IPS-20b (cell line): ENCODE measurements around the gene SEC23A.

Experiments
- H3K27ac ChIP-seq: one replicate; pipeline ENCODE4 v1.5.1; 2013; ENCODE audit warnings: low read length
- H3K27me3 ChIP-seq: 2 replicates; pipeline ENCODE4 v1.6.1; 2013; ENCODE audit warnings: mild to moderate bottlenecking, low read length, inconsistent platforms; ENCODE audit not compliant: insufficient read depth
- H3K36me3 ChIP-seq: 2 replicates; pipeline ENCODE4 v1.6.1; 2013; ENCODE audit warnings: low read depth, mild to moderate bottlenecking, inconsistent platforms, low read length, moderate library complexity; ENCODE audit not compliant: insufficient read depth
- H3K4me1 ChIP-seq: 2 replicates; pipeline ENCODE4 v1.6.1; 2013; ENCODE audit warnings: mild to moderate bottlenecking, control low read depth, inconsistent platforms, low read length, moderate library complexity; ENCODE audit not compliant: insufficient read depth
- H3K4me3 ChIP-seq: 2 replicates; pipeline ENCODE4 v1.5.1; 2013; ENCODE audit warnings: mild to moderate bottlenecking, low read length, inconsistent platforms
- H3K9ac ChIP-seq: 2 replicates; pipeline ENCODE4 v1.6.1; 2013; ENCODE audit warnings: low read depth, mild to moderate bottlenecking, inconsistent platforms, low read length, moderate library complexity
- H3K9me3 ChIP-seq: 2 replicates; pipeline ENCODE4 v1.6.1; 2013; ENCODE audit warnings: mild to moderate bottlenecking, low read depth, low read length, inconsistent platforms; ENCODE audit not compliant: insufficient read depth

Gene SEC23A

DNA sequence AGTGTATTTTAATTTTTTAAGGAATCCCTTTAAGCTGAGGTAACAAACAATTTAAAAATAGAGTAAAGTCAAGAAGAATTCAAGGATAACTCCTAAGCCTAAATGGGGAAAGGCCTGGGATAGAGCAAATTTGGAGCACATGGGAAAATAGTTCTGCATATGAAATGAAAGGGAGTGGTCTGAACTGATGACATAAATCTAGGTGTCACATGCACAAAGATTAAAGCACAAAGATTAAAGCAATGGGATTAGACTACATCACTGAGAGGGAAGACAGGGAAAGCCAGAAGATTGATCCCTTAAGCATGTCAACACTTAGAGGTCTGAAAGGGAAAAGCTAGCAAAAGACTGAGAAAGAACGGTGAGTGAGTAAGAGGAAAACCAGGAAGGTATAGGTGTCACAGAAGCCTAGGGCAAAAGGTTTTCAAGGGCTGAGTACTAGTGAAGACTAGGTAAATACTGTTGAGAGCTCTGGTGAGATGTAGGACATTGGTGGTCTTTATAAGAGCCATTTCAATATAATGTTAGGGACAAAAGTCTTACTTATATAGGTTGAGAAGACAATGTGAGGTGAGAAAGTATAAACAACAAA lies 59.6 kb downstream of the SEC23A start:
- Histone ChIP-seq H3K27ac (no peak overlapping the region), H3K9ac (no peak overlapping the region), H3K4me3 (no peak overlapping the region), H3K9me3 (no peaks in the 10 kb centered on the region), H3K4me1 (no peaks in the 10 kb centered on the region), H3K36me3 (peaks cover 79% of the 10 kb centered on the region), H3K27me3 (no peaks in the 10 kb centered on the region)

DNA sequence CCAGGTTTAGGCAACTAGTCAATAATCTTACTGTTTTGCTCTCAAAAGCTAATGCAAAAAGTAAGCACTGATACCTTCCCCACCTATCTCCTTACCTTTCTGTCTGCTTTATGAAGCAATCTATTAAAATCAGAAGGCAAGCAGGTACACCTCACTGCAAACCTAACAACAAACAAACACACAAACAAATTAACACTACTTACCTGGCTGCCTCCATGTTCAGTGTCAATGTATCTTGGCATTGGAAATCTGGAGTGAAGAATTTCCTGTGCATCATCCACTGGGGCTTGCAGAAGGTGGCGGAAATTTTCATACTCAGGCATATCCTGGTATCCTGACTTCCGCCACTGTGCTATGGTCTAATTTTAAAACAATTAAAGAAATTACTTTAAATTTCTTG lies 62.5 kb downstream of the SEC23A start:
- Histone ChIP-seq H3K36me3 (peaks cover 80% of the 10 kb centered on the region), H3K9ac (no peak overlapping the region), H3K4me1 (no peaks in the 10 kb centered on the region), H3K27ac (no peak overlapping the region), H3K27me3 (no peaks in the 10 kb centered on the region), H3K4me3 (no peak overlapping the region), H3K9me3 (no peaks in the 10 kb centered on the region)

DNA sequence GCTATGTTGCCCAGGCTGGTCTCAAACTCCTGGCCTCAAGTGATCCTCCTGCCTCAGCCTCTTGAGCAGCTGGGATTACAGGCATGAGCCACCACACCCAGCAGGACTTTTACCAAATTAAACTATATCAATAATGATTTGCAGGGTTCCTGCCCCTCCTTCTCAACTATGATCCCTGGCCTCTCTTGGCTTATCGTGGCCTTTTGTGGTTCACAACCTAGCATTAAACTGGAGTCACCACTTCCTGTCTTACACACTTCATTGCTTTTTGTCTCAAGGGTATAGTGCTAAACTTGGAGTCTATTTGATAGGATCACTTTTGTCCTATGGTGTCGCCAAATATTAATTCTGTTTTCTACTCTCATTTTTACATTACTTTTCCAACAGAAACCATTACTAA lies 64.5 kb downstream of the SEC23A start:
- Histone ChIP-seq H3K9me3 (no peaks in the 10 kb centered on the region), H3K4me3 (no peak overlapping the region), H3K9ac (no peak overlapping the region), H3K27me3 (no peaks in the 10 kb centered on the region), H3K4me1 (no peaks in the 10 kb centered on the region), H3K36me3 (peaks cover 76% of the 10 kb centered on the region), H3K27ac (no peak overlapping the region)

DNA sequence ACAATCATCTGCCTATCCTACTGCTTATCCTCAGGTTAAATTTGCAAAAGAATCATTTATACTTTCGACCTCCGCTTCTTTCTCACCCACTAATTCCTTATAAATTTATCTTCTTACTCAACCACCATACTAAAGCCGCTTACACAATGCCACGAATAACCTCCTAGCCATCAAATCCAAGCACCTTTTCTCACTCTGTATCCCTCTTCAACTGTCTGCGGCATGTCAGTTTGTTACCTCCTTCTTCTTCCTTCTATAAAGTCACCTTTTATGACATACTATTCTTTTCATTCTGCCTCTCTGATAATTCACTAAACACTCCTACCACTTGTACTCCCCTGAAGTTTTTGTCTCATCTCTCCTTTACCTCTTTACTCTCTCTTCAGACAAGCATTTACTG lies 66.3 kb downstream of the SEC23A start:
- Histone ChIP-seq H3K36me3 (peaks cover 82% of the 10 kb centered on the region), H3K4me3 (no peak overlapping the region), H3K9ac (no peak overlapping the region), H3K27ac (no peak overlapping the region), H3K27me3 (no peaks in the 10 kb centered on the region), H3K4me1 (no peaks in the 10 kb centered on the region), H3K9me3 (no peaks in the 10 kb centered on the region)

DNA sequence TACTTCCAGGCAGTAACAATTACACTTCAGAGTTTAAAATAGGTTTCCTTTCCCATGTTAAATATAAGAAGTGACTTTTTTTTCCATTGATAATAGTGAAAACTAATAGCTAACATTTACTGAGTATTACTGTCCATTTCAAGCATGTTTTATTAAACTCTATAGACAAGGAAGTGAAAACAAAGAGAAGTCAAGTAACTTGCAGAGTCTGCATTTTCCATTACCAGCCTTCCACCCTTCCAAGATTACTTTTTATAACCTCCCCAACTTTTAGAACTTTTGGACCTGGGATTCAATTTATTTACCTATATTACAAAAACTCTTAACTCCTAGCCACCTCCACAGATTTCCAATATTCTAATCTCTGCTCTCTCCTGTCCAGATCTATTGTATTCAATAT lies 67.7 kb downstream of the SEC23A start:
- no peak overlapping the region for H3K27ac ChIP-seq
- no peak overlapping the region for H3K9ac ChIP-seq
- H3K4me1 ChIP-seq: no peaks in the 10 kb centered on the region
- no peak overlapping the region for H3K4me3 ChIP-seq
- peaks cover 87% of the 10 kb centered on the region for H3K36me3 ChIP-seq
- H3K9me3 ChIP-seq: no peaks in the 10 kb centered on the region
- no peaks in the 10 kb centered on the region for H3K27me3 ChIP-seq

DNA sequence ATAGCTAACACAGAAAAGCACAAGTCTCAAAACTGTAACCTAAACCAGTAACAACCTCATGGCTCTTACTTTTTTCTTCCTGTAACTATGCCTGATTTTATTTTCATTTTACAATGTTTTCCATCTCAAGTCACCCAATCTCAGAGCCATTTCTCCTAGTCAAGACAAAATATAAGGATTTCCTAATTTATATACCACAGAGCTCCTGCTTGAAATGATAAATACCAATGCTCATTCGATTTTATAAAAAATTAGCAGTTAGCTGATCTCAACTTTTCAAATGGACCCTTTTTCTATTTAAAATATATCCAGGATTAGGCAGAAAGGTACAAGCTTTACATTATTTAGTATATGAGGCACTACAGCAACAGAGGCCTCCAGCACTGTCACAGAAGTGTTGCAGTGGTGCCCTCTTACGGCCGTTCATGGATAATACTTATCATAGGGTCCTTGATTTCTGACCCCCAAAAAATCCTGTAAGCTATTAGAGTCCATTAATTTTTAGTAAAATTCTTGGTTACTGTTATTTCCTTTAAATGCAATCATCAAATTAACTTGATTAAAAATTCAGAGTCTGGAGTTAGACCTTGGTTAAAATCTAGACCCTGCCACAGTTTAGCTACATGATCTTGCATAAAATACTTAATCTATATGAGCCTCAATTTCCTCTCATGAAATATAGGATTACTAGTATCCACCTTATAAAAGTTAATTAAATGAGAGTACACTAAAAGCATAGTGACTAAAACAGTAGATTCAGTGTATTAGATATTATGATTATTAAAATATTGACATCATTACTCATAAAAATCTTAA lies 68.3 kb downstream of the SEC23A start:
- H3K36me3 ChIP-seq: peaks cover 88% of the 10 kb centered on the region
- no peak overlapping the region for H3K4me3 ChIP-seq
- H3K9me3 ChIP-seq: no peaks in the 10 kb centered on the region
- H3K27ac ChIP-seq: no peak overlapping the region
- H3K4me1 ChIP-seq: no peaks in the 10 kb centered on the region
- no peak overlapping the region for H3K9ac ChIP-seq
- H3K27me3 ChIP-seq: no peaks in the 10 kb centered on the region

DNA sequence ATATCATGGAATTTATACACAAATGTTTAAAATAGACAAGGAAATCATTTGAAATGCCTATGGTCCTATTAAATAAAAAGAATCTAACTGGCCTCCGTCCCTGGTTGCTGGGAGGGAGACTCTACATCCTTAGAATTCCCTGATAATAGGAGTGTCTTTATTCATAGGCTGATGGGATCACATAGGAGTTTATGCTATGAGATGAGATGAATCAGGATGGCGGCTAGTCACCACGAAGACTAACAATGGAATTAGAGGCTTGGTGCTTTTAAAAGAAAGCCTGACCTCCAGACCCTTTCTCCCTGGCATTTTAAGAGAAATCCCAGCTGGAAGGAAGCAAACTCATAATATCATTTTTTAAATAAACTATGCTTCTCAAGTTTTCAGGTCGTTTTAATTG lies 69.7 kb downstream of the SEC23A start:
- H3K27ac ChIP-seq: no peak overlapping the region
- peaks cover 79% of the 10 kb centered on the region for H3K36me3 ChIP-seq
- H3K27me3 ChIP-seq: no peaks in the 10 kb centered on the region
- H3K9me3 ChIP-seq: no peaks in the 10 kb centered on the region
- no peak overlapping the region for H3K9ac ChIP-seq
- no peaks in the 10 kb centered on the region for H3K4me1 ChIP-seq
- H3K4me3 ChIP-seq: no peak overlapping the region

DNA sequence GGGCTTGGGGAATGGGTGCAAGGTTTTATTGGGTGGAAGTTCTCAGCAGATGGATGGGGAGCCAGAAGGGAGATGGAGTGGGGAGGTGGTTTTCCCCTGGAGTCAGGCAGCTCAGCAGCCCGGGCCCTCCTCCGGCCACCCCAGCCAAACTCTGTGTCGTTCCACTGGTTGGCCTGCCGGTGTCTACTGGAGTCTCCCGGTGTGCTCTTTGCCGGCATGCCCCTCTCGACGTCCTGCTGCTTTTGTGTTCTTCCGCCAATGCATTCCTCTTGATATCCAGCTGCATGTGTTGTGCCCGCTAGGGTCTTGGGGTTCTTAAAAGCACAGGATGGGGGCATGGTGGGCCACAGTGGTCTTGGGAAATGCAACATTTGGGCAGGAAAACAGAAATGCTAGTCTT lies 72.8 kb downstream of the SEC23A start:
- Histone ChIP-seq H3K4me3 (no peak overlapping the region), H3K27ac (no peak overlapping the region), H3K9me3 (no peaks in the 10 kb centered on the region), H3K4me1 (no peaks in the 10 kb centered on the region), H3K9ac (no peak overlapping the region), H3K27me3 (no peaks in the 10 kb centered on the region), H3K36me3 (peaks cover 48% of the 10 kb centered on the region)

DNA sequence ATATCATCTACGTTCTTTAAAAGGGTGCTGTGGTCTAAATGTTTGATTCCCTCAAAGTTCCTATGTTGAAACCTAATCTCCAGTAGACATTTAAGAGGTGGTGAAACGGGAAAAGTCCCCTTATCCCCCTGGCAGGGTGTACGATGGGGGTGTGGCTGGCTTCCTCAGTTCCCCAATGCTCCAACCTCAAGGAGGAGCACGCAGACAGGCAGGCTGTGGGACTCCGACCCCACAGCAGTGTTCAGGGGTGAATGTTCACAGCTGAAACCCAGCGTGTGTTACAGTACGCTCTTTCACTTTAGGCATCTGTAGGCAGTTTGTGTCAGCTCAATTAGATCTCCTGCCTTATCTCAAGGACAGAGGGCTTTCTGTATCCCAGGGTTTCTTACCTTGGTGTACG lies 73.2 kb downstream of the SEC23A start:
- Histone ChIP-seq H3K4me3 (no peak overlapping the region), H3K36me3 (peaks cover 44% of the 10 kb centered on the region), H3K27ac (no peak overlapping the region), H3K9me3 (no peaks in the 10 kb centered on the region), H3K9ac (no peak overlapping the region), H3K27me3 (no peaks in the 10 kb centered on the region), H3K4me1 (no peaks in the 10 kb centered on the region)

DNA sequence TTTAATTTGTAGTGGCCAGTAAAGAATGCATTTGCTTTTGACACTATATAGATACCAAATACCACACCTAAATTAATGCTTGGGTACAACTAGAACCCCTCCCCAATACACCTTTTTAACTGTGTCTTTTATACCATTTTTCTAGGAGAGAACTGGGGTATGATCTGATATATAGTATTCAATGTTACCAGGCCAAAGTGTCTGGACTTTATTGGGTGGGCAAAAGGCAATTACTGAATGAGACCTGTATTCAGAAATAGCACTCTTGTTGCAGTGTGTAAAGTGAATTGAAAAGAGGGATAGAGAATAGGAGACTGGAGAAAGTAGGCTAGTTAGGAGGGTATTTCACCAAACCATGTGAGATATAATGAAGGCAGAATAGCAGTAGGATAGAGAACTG lies 74.4 kb downstream of the SEC23A start:
- Histone ChIP-seq H3K4me1 (no peaks in the 10 kb centered on the region), H3K27me3 (no peaks in the 10 kb centered on the region), H3K4me3 (no peak overlapping the region), H3K27ac (no peak overlapping the region), H3K9me3 (no peaks in the 10 kb centered on the region), H3K36me3 (peaks cover 38% of the 10 kb centered on the region), H3K9ac (no peak overlapping the region)

DNA sequence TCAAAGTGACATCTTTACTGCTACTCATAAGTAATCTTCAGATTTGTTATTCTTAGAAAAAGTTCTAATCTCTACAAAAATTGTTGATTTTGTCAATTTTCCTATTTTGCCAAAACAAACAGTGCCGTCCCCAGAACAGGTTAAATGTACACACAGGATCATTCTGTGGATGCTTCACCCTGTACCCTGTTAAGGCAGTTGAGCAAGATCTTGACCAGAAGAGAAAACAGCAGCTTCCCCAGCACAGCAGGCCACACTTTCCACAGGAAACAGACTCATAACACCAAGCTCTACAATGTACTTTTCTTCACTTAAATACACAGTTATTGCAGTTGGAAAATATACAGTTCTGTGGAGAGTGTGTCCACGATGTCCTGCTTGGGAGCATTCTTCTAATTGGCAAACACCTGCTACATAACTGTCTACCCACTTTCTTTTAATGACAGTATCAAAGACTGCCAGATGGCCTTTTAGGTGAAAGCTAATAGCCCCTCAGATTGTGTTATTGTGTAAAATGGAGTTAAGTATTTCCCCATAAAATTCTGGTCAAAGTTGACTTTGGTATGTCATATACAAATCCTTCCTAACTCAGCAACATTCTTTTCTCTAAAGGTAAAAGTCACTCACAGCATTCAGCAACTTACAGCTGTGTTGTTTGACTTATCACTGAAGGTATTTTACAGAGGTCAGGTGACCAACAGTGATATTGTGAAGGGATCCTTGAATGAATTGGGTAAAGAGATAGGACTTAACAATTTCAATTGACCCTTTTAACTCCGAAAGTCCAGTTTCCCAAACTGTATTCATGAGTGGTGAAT lies 77.0 kb downstream of the SEC23A start:
- Histone ChIP-seq H3K4me3 (no peak overlapping the region), H3K27ac (no peak overlapping the region), H3K36me3 (peaks cover 15% of the 10 kb centered on the region), H3K27me3 (no peaks in the 10 kb centered on the region), H3K9me3 (no peaks in the 10 kb centered on the region), H3K4me1 (no peaks in the 10 kb centered on the region), H3K9ac (no peak overlapping the region)
